Effector memory CD4-positive, alpha-beta T cell (primary cell): ENCODE results near the gene MAD2L2.

ENCODE experiments used
- DNase-seq, 3 donors: peaks; one replicate each; pipeline ENCODE4 v3.0.0-alpha.2; 2020
- H3K27ac ChIP-seq: 2 replicates; pipeline ENCODE4 v1.7.0; 2013; ENCODE audit warnings: mild to moderate bottlenecking, low read length, moderate library complexity; ENCODE audit not compliant: insufficient read depth, poor library complexity, severe bottlenecking
- H3K27me3 ChIP-seq: replicated peaks from 2 replicates; pipeline ENCODE4 v1.7.0; 2013; ENCODE audit warnings: mild to moderate bottlenecking, low read length; ENCODE audit not compliant: insufficient read depth, control insufficient read depth, poor library complexity, severe bottlenecking
- H3K36me3 ChIP-seq: 2 replicates; pipeline ENCODE4 v1.7.0; 2013; ENCODE audit warnings: mild to moderate bottlenecking, low read length, moderate library complexity; ENCODE audit not compliant: control insufficient read depth, insufficient read depth
- H3K4me1 ChIP-seq: 2 replicates; pipeline ENCODE4 v1.7.0; 2013; ENCODE audit warnings: low read length, mild to moderate bottlenecking; ENCODE audit not compliant: control insufficient read depth, insufficient read depth, poor library complexity, severe bottlenecking
- H3K4me3 ChIP-seq: 2 replicates; pipeline ENCODE4 v1.7.0; 2013; ENCODE audit warnings: low read length, low read depth, mild to moderate bottlenecking; ENCODE audit not compliant: insufficient read depth, poor library complexity, severe bottlenecking
- H3K9me3 ChIP-seq: 2 replicates; pipeline ENCODE4 v1.7.0; 2013; ENCODE audit warnings: mild to moderate bottlenecking, low read length, moderate library complexity; ENCODE audit not compliant: control insufficient read depth

MAD2L2 gene

DNA sequence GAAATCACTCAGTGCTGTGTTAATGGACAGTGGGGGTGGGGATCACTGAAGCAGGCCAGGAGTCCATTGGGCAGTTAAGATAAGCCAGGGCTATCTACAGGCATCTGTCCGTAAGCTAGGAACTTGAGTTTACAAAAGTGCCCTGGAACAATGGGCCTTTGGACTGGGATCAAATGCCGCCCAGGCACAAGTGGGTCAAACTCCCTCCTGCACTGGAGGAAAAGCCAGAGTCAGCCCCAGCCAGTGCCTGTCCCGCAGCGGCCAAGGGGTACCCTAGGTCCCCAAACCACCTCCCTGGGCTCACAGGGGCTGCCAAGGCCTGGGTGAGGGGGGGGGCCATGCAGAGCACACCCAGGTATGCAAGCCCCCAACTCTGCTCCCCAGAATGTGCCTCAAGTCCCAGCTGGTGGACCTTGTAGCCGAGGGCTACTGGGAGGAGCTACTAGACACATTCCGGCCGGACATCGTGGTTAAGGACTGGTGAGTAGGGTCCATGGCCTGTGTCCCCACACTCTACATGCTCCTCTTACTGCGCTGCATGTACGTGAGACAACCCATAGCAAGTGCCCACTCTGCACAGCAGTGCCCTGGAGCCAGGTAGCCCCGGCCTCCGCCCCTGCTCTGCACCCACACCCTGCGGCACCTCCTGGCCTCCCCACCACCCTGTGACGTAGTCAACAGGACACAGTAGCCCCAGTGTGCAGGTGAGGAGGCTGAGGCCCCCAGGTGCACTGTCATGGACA is 9.2 kb downstream of the MAD2L2 start:
- no peak for DNase-seq
- no peak overlapping the region for H3K27ac ChIP-seq
- H3K4me3 ChIP-seq: no peak overlapping the region
- H3K36me3 ChIP-seq: peaks cover 38% of the 10 kb centered on the region
- H3K9me3 ChIP-seq: no peaks in the 10 kb centered on the region
- H3K27me3 ChIP-seq: no peaks in the 10 kb centered on the region
- no peaks in the 10 kb centered on the region for H3K4me1 ChIP-seq

DNA sequence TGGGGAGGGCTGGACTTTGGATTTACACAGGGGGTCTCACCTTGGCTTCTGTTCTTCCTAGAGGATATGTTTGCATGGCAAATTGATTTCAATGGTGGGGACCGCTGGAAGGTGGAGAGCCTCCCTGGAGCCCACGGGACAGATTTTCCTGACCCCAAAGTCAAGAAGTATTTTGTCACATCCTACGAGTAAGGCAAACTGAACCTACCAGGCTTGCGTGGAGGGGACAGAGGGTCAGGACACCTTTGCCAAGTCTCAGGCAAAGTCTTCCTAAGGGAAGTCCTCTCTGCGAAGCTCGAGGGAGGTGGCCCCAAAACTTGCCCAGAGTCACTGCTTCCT is 9.8 kb downstream of the MAD2L2 start:
- H3K4me1 ChIP-seq: no peaks in the 10 kb centered on the region
- DNase-seq: no peak
- no peak overlapping the region for H3K4me3 ChIP-seq
- H3K27ac ChIP-seq: no peak overlapping the region
- H3K36me3 ChIP-seq: peaks cover 35% of the 10 kb centered on the region
- no peaks in the 10 kb centered on the region for H3K9me3 ChIP-seq
- H3K27me3 ChIP-seq: no peaks in the 10 kb centered on the region

DNA sequence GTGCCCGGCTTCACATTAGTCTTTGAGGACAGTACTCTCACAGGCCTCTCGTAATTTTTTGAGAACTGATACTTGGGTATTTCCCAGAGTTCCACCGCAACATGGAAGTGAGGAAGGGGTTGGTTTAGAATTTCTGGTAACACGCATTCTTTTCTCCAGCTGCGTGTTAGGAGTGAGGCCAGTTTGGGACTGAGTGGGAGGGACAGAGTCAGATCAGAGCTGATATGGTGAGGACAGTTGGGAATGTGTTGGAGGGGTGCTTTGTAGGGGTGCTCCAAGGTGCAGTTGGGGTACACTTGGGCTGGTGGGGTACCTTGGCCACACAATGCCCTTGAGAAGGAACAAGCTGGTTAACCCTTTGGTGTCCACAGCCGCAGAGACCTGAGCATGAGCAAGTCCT is 10.2 kb downstream of the MAD2L2 start:
- Histone ChIP-seq H3K27me3 (no peaks in the 10 kb centered on the region), H3K4me3 (no peak overlapping the region), H3K27ac (no peak overlapping the region), H3K36me3 (peaks cover 32% of the 10 kb centered on the region), H3K9me3 (no peaks in the 10 kb centered on the region), H3K4me1 (no peaks in the 10 kb centered on the region)
- no peak for DNase-seq

DNA sequence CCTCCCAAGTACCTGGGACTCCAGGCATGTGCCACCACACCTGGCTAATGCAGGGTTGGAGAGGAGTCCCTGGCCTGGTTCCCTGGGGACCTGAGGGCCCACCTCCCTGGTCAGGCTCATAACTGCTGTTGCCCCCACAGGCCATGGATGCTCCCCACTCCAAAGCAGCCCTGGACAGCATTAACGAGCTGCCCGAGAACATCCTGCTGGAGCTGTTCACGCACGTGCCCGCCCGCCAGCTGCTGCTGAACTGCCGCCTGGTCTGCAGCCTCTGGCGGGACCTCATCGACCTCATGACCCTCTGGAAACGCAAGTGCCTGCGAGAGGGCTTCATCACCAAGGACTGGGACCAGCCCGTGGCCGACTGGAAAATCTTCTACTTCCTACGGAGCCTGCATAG is 12.4 kb downstream of the MAD2L2 start:
- no peak overlapping the region for H3K27ac ChIP-seq
- H3K4me3 ChIP-seq: no peak overlapping the region
- peaks cover 15% of the 10 kb centered on the region for H3K36me3 ChIP-seq
- H3K4me1 ChIP-seq: peaks cover 3% of the 10 kb centered on the region
- no peaks in the 10 kb centered on the region for H3K27me3 ChIP-seq
- H3K9me3 ChIP-seq: no peaks in the 10 kb centered on the region
- DNase-seq: no peak

DNA sequence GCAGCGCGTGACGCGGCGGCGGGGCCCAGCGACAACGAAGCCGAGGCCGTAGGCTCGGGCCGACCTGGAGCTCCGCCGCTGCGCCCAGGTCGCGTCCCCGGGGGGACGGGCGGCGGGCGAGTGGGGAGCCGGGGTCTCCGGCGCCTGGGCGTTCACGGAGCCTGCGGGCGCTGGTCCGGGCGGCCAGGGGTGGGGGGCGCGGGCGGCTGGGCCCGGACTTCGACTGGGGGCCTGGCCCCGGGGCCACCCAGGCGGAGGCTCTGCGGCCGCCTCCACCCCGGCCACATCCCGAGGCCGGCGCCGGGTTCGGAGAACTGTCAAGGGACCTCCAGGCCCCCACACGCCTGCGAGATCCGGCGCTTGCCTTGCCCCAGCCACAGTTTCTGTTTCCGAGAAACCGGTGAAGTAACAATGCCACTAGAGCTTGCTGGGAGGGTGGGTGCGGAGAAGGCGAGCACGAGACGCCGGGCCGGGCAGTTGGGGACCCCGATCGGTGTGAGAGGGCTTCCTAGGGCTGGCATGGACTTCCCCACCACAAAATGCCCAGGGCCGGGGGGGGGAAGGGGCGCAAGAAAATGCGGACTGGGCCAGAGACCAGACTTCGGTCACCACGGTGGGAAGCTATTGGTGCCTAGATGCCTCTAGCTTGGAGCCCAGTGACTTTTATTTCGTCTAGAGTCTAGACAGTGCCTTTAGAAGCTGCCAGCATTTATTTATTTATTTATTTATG is 16.4 kb downstream of the MAD2L2 start:
- peak in 2 of 3 donors; percentile 18 for DNase-seq
- peak overlapping the region; percentile 59 for H3K27ac ChIP-seq
- H3K36me3 ChIP-seq: peaks cover 9% of the 10 kb centered on the region

GRCh38 chr1:11661103-11661502 is 19.8 kb downstream of the MAD2L2 start:
- DNase-seq: no peak
- H3K4me1 ChIP-seq: peaks cover 4% of the 10 kb centered on the region
- no peak overlapping the region for H3K27ac ChIP-seq
- H3K36me3 ChIP-seq: peaks cover 15% of the 10 kb centered on the region
- H3K4me3 ChIP-seq: no peak overlapping the region
- H3K9me3 ChIP-seq: no peaks in the 10 kb centered on the region
- no peaks in the 10 kb centered on the region for H3K27me3 ChIP-seq

More for the DNA sequence above, 16.4 kb downstream of the MAD2L2 start:
- H3K4me1 ChIP-seq: peaks cover 3% of the 10 kb centered on the region
- no peaks in the 10 kb centered on the region for H3K9me3 ChIP-seq
- H3K4me3 ChIP-seq: peak overlapping the region; percentile 61
- H3K27me3 ChIP-seq: no peaks in the 10 kb centered on the region

- Histone ChIP-seq H3K27ac (no peak overlapping the region), H3K4me1 (peaks cover 14% of the 10 kb centered on the region), H3K9me3 (no peaks in the 10 kb centered on the region), H3K36me3 (peaks cover 15% of the 10 kb centered on the region), H3K4me3 (no peak overlapping the region), H3K27me3 (no peaks in the 10 kb centered on the region)
- no peak for DNase-seq
Observed at GRCh38 chr1:11659748-11660147, 21.2 kb downstream of the MAD2L2 start.

GRCh38 chr1:11658542-11658941 is 22.4 kb downstream of the MAD2L2 start:
- H3K27me3 ChIP-seq: no peaks in the 10 kb centered on the region
- no peak overlapping the region for H3K27ac ChIP-seq
- no peak overlapping the region for H3K4me3 ChIP-seq
- DNase-seq: no peak
- H3K9me3 ChIP-seq: no peaks in the 10 kb centered on the region
- peaks cover 17% of the 10 kb centered on the region for H3K4me1 ChIP-seq
- peaks cover 15% of the 10 kb centered on the region for H3K36me3 ChIP-seq

DNA sequence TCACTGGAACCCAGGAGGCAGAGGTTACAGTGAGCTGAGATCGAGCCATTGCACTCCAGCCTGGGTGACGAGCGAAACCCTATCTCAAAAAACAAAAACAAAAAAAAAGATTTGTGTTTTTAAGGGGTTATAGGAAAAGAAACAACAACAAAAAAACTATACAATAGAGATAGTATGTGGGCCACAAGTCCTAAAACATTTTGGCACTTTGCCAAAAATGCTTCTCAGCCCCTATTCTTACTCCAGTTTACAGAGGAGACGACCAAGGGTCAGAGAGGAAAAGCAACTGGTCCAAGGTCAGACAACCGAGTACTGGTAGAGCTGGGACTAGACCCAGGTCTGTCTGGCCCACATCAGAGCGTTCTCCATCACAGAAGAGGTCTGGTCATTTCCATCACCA is 23.3 kb downstream of the MAD2L2 start:
- Histone ChIP-seq H3K4me1 (peaks cover 17% of the 10 kb centered on the region), H3K36me3 (peaks cover 15% of the 10 kb centered on the region), H3K9me3 (no peaks in the 10 kb centered on the region), H3K27ac (no peak overlapping the region), H3K4me3 (no peak overlapping the region), H3K27me3 (no peaks in the 10 kb centered on the region)
- no peak for DNase-seq
